Prostate gland (tissue), 2 donors: ENCODE measurements around the gene HSPH1. TPM values are rescaled to one million over a fixed set of nuclear protein-coding genes. Genes with fewer than 3 reads are reported as not detected.

Experiments used
- DNase-seq: peaks from one replicate; pipeline ENCODE4 v3.0.0-alpha.2; 2019; ENCODE audit warnings: low spot score
- H3K27ac ChIP-seq, 2 donors: fragments of 200-600 bp; sonication (generic); 2 replicates each; pipeline ENCODE4 v1.5.1; 2017 to 2019
- H3K27me3 ChIP-seq: fragments of 200-600 bp; sonication (generic); replicated peaks from 2 replicates; pipeline ENCODE4 v1.5.1; 2019; ENCODE audit not compliant: insufficient read depth
- H3K36me3 ChIP-seq, 2 donors: fragments of 200-600 bp; sonication (generic); 1 replicate in 1 of 2; 2 replicates in 1 of 2; pipeline versions ENCODE4 v1.5.1 to v1.8.1; 2017 to 2019
- H3K4me1 ChIP-seq: fragments of 200-600 bp; sonication (generic); replicated peaks from 2 replicates; pipeline ENCODE4 v1.5.1; 2019
- H3K4me3 ChIP-seq, 2 donors: fragments of 200-600 bp; sonication (generic); 2 replicates each; pipeline ENCODE4 v1.5.1; 2017 to 2019
- H3K9me3 ChIP-seq: fragments of 200-600 bp; sonication (generic); 2 replicates; pipeline ENCODE4 v1.5.1; 2017
- CTCF ChIP-seq, 4 experiments: fragments of 200-600 bp in 2 of 4; fragments of 450-650 bp in 2 of 4; sonication (generic) in 2 of 4; IDR thresholded peaks; 1 replicate in 3 of 4; 2 replicates in 1 of 4; pipeline ENCODE4 v1.5.1; 2016 to 2019; ENCODE audit warnings: antibody characterized with exemption in 4 of 4, mild to moderate bottlenecking in 2 of 4, moderate library complexity in 2 of 4
- POLR2A ChIP-seq: fragments of 450-650 bp; IDR thresholded peaks from one replicate; pipeline ENCODE4 v1.6.1; 2016; ENCODE audit warnings: antibody characterized with exemption, mild to moderate bottlenecking
- POLR2AphosphoS5 ChIP-seq: sonication (generic); formaldehyde crosslinking; IDR thresholded peaks from one replicate; pipeline ENCODE4 v1.6.1; 2017; ENCODE audit warnings: antibody characterized with exemption
- WGBS: methylation state at CpG from one replicate; pipeline ENCODE4 v1.1.5; 2018; 5-methylcytosine and 5-hydroxymethylcytosine counted together
- intact Hi-C: fragments of 100-400 bp; cut with DNase I; formaldehyde crosslinking; loops from one replicate; pipeline ENCODE4 v1.14.2; 2022
- total RNA-seq, 2 donors: library from RNA; depleted of rRNA; stranded (reverse); fragments of >200 nt; gene quantifications; one replicate each; pipeline ENCODE4 v1.1.0, GENCODE V29; 2016

HSPH1 gene
- total RNA-seq, 2 donors from 2014 or later = 33.5 to 60.6 TPM

DNA sequence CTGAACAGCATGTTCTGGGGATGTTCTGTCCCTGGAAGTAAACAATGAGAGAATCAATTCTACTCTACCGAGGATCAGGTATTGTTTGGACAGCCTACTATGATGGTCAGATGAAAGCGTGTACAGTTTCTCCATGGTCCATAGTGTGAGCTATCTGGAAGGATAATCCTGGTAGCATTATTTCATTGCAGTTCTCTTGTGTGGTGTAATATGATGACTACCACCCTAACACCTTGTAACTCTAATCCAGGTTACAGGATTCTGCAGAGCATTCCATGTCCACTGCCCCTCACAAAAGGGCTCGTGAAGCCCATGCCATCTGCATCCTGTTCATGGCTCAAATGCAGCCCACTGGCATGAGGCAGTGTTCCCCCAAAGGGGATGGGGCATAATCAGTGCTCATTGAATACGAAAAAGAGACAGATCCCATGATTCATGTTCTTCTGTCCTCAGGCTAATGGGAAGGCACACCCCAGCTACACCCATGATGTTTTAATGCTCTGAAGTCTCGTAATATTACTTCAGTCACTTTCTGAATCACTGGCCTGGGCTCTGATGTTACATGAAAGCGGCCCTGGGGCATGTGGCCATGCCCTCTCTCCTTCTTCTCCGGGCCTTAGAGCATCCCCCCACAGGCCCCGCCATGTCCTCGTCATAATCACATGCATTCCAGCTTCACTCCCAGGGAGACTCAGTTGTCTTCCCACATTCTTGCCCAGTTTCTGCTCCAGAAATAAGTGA, 68.4 kb downstream of the HSPH1 start:
- intact Hi-C loops = no loop called here
- Histone ChIP-seq H3K27ac (no peak overlapping the region), H3K36me3 (no peaks in the 10 kb centered on the region), H3K27me3 (no peaks in the 10 kb centered on the region), H3K4me1 (no peaks in the 10 kb centered on the region), H3K4me3 (no peak overlapping the region), H3K9me3 (no peaks in the 10 kb centered on the region)
- 85% methylated on average over 9 of the region's 9 CpGs for WGBS
- no peak for DNase-seq
- TF ChIP-seq POLR2AphosphoS5 (no peak), CTCF (IDR thresholded peaks at IDR 0.05) (no peak), POLR2A (no peak)

DNA sequence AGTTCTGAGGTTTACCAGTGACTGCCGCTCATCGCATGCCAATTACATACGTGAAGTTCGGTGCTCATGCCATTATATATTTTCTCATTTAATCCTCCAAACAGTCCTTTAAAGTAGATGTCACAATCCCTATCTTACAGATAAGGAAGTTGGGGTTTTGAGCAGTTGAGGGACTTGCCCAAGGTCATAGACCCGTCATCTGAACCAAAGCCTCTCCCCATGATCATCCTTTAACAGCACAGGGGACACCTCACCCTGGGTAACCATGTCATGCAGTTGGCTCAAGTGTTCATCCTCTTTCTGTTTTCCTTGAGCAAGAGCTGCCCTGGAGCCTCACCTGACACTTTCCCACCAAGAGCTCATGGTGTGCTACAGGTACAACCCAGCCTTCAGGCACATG, 69.1 kb downstream of the HSPH1 start:
- Histone ChIP-seq H3K4me3 (no peak overlapping the region), H3K27me3 (no peaks in the 10 kb centered on the region), H3K36me3 (no peaks in the 10 kb centered on the region), H3K4me1 (no peaks in the 10 kb centered on the region), H3K9me3 (no peaks in the 10 kb centered on the region), H3K27ac (no peak overlapping the region)
- WGBS = 94% methylated on average over 5 of the region's 5 CpGs
- DNase-seq = no peak
- TF ChIP-seq CTCF (IDR thresholded peaks at IDR 0.05) (no peak), POLR2A (no peak), POLR2AphosphoS5 (no peak)
- intact Hi-C loops = no loop called here

DNA sequence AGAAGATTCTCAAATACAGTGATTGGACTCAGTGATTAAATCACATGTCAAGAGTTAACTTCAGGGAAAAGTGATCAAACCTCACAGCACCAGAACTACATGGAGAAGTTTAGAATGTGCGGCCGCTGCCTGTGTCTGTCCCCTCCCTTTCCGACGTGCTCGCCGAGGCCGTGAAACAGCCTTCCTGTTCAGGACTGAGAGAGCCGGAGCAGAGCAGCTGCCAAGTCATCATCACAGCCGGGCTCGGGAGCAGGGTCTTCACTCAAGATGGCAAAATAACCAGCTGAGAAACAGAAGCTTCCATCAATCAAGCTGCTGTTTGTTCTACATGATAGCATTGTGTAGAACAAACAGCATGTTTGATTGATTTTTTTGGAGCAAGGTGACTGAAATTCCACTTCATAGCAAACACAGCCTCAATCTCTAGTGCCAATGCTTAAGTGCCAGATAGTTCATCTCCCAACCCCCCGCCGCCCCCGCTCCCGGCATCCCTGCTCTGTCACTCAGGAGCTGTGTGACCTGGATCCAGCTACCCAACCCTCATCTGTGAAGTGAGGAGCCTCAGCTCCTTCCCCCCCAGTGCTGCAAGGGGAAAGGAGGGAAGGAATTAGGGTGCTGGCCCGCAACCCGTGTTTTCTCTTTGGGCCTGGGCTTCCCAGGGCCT, 70.6 kb downstream of the HSPH1 start:
- WGBS = 22% methylated on average over 16 of the region's 16 CpGs
- H3K4me3 ChIP-seq = no peak overlapping the region
- H3K27me3 ChIP-seq = peaks cover 5% of the 10 kb centered on the region
- H3K9me3 ChIP-seq = no peaks in the 10 kb centered on the region
- no peak for DNase-seq
- intact Hi-C loops = no loop called here
- no peaks in the 10 kb centered on the region for H3K4me1 ChIP-seq
- H3K36me3 ChIP-seq = no peaks in the 10 kb centered on the region
- TF ChIP-seq POLR2AphosphoS5 (no peak), CTCF (IDR thresholded peaks at IDR 0.05) (no peak), POLR2A (no peak)
- H3K27ac ChIP-seq = no peak overlapping the region

DNA sequence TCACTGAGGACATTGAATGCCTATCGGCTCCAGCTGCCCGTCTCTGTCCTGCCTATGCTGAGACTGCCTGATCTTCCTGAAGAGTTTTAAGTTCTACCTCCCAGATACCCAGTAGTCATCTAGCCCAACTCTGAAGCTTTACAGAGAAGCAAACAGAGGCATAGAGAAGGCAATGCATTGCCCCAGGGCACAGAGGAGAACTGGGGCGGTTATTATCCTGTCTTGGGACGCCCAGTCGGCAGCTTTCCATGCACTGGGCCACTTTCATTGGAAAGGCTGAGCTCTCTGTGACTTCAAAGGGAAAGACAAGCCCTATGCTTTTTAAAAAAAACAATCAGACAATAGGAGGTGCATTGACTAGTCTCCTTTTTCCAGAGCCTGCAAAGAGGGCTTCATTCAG, 71.6 kb downstream of the HSPH1 start:
- no peaks in the 10 kb centered on the region for H3K9me3 ChIP-seq
- H3K27ac ChIP-seq = no peak overlapping the region
- H3K36me3 ChIP-seq = no peaks in the 10 kb centered on the region
- intact Hi-C loops = no loop called here
- no peak overlapping the region for H3K4me3 ChIP-seq
- H3K27me3 ChIP-seq = peaks cover 8% of the 10 kb centered on the region
- no peak for TF ChIP-seq CTCF (IDR thresholded peaks at IDR 0.05)
- no peak for TF ChIP-seq POLR2AphosphoS5
- no peaks in the 10 kb centered on the region for H3K4me1 ChIP-seq
- 55% methylated on average over 5 of the region's 5 CpGs for WGBS
- no peak for DNase-seq

DNA sequence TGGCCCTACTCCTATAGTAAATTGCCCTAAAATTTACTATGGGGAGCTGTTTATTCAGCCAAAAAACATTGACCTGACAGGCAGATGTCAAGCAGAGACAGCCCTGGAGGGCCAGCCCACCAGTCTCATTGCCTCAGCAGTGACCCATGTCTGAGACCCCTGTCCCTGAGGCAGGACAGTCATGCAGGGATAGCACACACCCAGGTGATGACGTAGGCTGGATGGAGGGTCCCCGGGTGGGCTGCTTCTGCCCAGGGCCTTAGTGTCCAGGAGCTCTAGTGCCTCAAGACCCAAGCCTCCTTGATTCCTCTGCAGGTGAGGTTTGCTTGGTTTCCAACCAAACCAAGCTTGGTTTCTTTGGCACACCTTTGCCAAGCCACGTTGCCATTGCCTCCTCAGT, 72.1 kb downstream of the HSPH1 start:
- H3K27ac ChIP-seq = no peak overlapping the region
- no peaks in the 10 kb centered on the region for H3K9me3 ChIP-seq
- TF ChIP-seq CTCF (IDR thresholded peaks at IDR 0.05) (no peak), POLR2AphosphoS5 (no peak), POLR2A (no peak)
- intact Hi-C loops = no loop called here
- H3K4me1 ChIP-seq = no peaks in the 10 kb centered on the region
- no peak for DNase-seq
- peaks cover 8% of the 10 kb centered on the region for H3K27me3 ChIP-seq
- no peaks in the 10 kb centered on the region for H3K36me3 ChIP-seq
- H3K4me3 ChIP-seq = no peak overlapping the region
- 77% methylated on average over 3 of the region's 3 CpGs for WGBS
